HUDEP-2 (cell line): Measurements from ENCODE around the gene SPATS2L.

Source experiments
- DNase-seq, 76 experiments: peaks; one replicate each; lab custom pipeline; 2025; ENCODE audit not compliant: unreplicated experiment in 76 of 76; lab: John Stamatoyannopoulos, UW

The SPATS2L gene

GRCh38 chr2:200288670-200289429 is 17.6 kb upstream of the SPATS2L start:
- DNase-seq, result no peak

GRCh38 chr2:200296118-200296517 is 10.4 kb upstream of the SPATS2L start:
- DNase-seq, result no peak

- DNase-seq, result no peak
Observed at GRCh38 chr2:200297100-200297499, 9.4 kb upstream of the SPATS2L start.

- no peak for DNase-seq
Observed at GRCh38 chr2:200297989-200298388, 8.5 kb upstream of the SPATS2L start.

- no peak for DNase-seq
Observed at GRCh38 chr2:200298816-200299215, 7.7 kb upstream of the SPATS2L start.

GRCh38 chr2:200300065-200300464 is 6.4 kb upstream of the SPATS2L start:
- DNase-seq, result no peak

- no peak for DNase-seq
Observed at GRCh38 chr2:200300638-200301314, 5.7 kb upstream of the SPATS2L start.

GRCh38 chr2:200301953-200302858 is 4.3 kb upstream of the SPATS2L start:
- DNase-seq, result no peak

GRCh38 chr2:200302940-200303727 is 3.4 kb upstream of the SPATS2L start:
- DNase-seq, result no peak

GRCh38 chr2:200305797-200306195 is 697 bp upstream of the SPATS2L start:
- no peak for DNase-seq

GRCh38 chr2:200306931-200307723 is 634 bp downstream of the SPATS2L start:
- no peak for DNase-seq

GRCh38 chr2:200307724-200308545 is 1.4 kb downstream of the SPATS2L start:
- no peak for DNase-seq

GRCh38 chr2:200308546-200309295 is 2.2 kb downstream of the SPATS2L start:
- DNase-seq, result no peak

- DNase-seq, result no peak
Observed at GRCh38 chr2:200309296-200310049, 3.0 kb downstream of the SPATS2L start.

- DNase-seq, result no peak
Observed at GRCh38 chr2:200310545-200310971, 4.1 kb downstream of the SPATS2L start.

GRCh38 chr2:200311139-200311538 is 4.6 kb downstream of the SPATS2L start:
- DNase-seq, result no peak

GRCh38 chr2:200314976-200315567 is 8.6 kb downstream of the SPATS2L start:
- DNase-seq, result no peak
